Upper lobe of left lung (tissue), 4 donors: Measurements from ENCODE around the gene GRHPR.

ENCODE experiments used
- POLR2A ChIP-seq, 4 donors: fragments of 450-650 bp; IDR thresholded peaks; one replicate each; pipeline ENCODE4 v1.5.1; 2016 to 2017; ENCODE audit warnings: antibody characterized with exemption in 4 of 4, mild to moderate bottlenecking in 2 of 4
- POLR2AphosphoS5 ChIP-seq, 2 donors: sonication (generic); formaldehyde crosslinking; IDR thresholded peaks; one replicate each; pipeline ENCODE4 v1.5.1; 2017; ENCODE audit warnings: antibody characterized with exemption in 2 of 2
- TF ChIP-seq, protein P1 (sequence below), 6 experiments: fragments of 450-650 bp in 4 of 6; fragments of 200-600 bp in 2 of 6; sonication (generic) in 2 of 6; IDR thresholded peaks; one replicate each; pipeline ENCODE4 v1.5.1; 2016 to 2019; ENCODE audit warnings: antibody characterized with exemption in 6 of 6

DNA sequence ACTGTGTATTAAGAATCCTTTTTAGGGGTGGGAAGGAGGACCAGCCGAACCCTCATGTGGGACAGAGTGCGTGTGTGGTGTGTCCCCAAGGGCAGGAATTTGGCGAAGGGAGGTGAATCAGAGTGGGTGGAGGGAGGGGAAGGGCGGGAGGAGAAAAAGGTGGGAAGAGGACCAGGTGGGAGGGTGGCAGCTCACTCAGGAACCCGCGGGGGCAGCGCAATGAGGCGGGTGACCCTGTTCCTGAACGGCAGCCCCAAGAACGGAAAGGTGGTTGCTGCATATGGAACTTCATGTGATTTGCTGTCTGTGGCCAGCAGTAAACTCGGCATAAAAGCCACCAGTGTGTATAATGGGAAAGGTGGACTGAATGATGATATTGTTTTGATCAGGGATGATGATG, 54.4 kb downstream of the GRHPR start:
- TF ChIP-seq POLR2AphosphoS5 (IDR thresholded peaks at IDR 0.05) (no peak), POLR2A (IDR thresholded peaks at IDR 0.05) (no peak)
- TF ChIP-seq, protein P1, sequence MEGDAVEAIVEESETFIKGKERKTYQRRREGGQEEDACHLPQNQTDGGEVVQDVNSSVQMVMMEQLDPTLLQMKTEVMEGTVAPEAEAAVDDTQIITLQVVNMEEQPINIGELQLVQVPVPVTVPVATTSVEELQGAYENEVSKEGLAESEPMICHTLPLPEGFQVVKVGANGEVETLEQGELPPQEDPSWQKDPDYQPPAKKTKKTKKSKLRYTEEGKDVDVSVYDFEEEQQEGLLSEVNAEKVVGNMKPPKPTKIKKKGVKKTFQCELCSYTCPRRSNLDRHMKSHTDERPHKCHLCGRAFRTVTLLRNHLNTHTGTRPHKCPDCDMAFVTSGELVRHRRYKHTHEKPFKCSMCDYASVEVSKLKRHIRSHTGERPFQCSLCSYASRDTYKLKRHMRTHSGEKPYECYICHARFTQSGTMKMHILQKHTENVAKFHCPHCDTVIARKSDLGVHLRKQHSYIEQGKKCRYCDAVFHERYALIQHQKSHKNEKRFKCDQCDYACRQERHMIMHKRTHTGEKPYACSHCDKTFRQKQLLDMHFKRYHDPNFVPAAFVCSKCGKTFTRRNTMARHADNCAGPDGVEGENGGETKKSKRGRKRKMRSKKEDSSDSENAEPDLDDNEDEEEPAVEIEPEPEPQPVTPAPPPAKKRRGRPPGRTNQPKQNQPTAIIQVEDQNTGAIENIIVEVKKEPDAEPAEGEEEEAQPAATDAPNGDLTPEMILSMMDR (IDR thresholded peaks at IDR 0.05), result no peak
